GM13977 (cell line): Measurements from ENCODE around the gene SPSB3.

Source experiments
- DNase-seq: peaks from one replicate; pipeline ENCODE4 v3.0.0; 2012; ENCODE audit warnings: low spot score
- in situ Hi-C: fragments of 300-500 bp; cut with MboI; formaldehyde crosslinking; loops from one replicate; pipeline ENCODE4 v1.12.0; 2022; ENCODE audit warnings: low sequenced_read_pairs, low pct_unique_long_range_greater_than_20kb, mixed read lengths, inconsistent platforms; ENCODE audit not compliant: unreplicated experiment
- TF ChIP-seq, protein P1 (sequence below): IDR thresholded peaks from 2 replicates; pipeline ENCODE4 v1.5.1; 2012; ENCODE audit warnings: mild to moderate bottlenecking, control low read depth; ENCODE audit not compliant: insufficient read depth; ENCODE audit errors: extremely low read depth, missing control alignments

Gene SPSB3

DNA sequence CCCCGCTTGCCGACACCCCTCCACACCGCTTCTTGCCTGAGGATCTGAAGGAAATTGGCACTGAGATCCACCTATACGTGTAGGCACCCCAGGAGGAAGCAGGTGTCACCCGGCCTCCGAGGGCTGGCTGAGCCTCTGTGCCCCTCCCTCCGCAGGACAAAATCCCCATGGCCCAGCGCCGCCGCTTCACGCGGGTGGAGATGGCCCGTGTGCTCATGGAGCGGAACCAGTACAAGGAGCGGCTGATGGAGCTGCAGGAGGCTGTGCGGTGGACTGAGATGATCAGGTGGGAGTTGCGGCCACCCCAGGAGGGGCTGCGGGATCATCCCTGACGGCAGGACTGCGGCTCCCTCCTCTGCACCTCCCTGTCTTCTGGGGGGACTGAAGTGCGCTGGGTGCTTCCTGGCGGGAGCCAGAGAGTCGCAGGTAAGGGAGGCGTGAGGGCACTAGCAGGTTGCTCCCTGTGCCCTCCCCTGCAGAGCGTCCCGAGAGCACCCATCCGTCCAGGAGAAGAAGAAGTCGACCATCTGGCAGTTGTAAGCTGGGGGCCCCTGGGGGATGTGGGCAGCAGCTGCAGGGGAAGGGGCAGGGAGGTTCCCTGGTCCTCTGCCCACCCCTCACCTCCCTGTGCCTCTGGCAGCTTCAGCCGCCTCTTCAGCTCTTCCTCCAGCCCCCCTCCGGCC lies 20.0 kb downstream of the SPSB3 start:
- in situ Hi-C loops, result no loop called here
- TF ChIP-seq, protein P1, sequence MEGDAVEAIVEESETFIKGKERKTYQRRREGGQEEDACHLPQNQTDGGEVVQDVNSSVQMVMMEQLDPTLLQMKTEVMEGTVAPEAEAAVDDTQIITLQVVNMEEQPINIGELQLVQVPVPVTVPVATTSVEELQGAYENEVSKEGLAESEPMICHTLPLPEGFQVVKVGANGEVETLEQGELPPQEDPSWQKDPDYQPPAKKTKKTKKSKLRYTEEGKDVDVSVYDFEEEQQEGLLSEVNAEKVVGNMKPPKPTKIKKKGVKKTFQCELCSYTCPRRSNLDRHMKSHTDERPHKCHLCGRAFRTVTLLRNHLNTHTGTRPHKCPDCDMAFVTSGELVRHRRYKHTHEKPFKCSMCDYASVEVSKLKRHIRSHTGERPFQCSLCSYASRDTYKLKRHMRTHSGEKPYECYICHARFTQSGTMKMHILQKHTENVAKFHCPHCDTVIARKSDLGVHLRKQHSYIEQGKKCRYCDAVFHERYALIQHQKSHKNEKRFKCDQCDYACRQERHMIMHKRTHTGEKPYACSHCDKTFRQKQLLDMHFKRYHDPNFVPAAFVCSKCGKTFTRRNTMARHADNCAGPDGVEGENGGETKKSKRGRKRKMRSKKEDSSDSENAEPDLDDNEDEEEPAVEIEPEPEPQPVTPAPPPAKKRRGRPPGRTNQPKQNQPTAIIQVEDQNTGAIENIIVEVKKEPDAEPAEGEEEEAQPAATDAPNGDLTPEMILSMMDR, result no peak

DNA sequence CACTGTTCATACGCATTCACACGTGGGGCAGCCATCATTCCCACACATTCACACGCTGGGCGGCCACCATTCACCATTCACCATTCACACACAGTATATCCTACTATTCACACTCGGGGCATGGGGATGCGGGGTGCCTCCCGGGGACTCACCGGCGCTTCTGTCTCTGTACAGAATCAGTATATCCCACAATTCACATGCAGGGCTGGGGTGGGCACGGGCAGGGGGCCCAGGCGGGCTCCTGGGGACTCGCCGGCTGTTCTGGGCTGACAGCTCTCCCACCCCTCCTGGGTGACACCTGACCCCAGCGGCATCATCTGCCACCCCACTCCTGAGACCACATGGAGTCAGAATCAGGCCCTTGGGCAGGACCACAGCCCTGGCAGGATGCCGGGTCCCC lies 20.6 kb downstream of the SPSB3 start:
- TF ChIP-seq, protein P1, result no peak
- in situ Hi-C loops, result no loop called here
- no peak for DNase-seq

More for the DNA sequence above, 20.0 kb downstream of the SPSB3 start:
- DNase-seq, result no peak

DNA sequence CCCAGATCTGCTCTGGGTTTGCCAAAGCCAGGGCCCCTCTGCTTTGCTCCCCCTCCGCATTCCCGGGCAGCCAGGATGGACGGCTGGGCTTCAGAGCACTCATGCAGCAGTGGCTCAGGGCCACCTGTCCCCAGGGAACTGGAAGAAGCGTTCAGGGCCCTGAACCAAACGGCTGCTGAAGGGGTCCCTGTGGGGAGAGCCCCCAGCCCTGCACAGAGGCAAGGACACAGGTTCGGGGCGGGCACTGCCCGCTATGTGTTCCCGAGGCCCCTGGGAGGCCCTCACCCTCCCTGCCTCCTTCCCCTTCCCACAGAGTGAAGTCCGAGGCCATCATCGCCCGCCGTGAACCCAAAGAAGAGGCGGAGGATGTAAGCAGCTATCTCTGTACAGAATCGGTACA lies 21.5 kb downstream of the SPSB3 start:
- TF ChIP-seq, protein P1, result no peak
- no peak for DNase-seq
- in situ Hi-C loops, result no loop called here

DNA sequence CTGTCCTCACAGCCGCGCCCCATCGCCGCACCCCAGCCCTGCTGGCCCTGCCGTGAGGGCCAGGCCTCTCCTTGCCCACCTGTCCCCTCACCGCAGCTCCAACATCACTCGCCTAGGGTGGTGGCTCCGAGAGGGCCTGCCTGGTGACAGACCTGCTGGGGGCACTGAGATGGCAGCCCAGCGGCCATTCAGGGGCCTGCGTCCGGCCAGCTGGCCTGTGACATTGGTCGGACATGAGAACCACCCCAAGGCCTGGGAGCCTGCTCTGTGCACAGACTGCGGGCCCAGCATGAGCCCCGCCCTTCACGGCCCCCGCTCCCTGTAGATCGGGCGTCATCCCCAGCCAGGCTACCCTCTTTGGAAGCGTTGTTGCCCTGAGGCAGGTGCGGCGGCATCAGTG lies 22.9 kb downstream of the SPSB3 start:
- in situ Hi-C loops, result no loop called here
- TF ChIP-seq, protein P1, result no peak
- no peak for DNase-seq

DNA sequence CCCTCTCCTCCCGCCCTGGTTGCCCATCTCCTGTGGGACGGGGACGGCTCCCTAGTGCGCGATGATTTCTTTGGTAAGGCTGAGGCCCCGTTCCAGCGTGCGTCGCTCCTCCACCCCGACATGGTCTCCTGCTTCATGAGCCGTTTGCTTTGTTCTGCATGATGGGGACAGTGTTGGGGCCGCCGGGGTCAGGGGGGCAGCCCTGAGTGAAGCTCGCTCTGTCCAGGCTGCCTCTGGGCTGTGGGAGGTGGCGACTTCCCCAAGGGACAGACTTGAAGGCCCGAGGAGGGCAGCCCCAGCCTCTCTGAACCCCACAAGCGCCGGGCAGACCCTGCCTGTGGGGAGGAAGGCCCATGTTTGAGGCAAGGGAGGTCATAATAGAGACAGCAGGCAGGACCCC lies 23.4 kb downstream of the SPSB3 start:
- TF ChIP-seq, protein P1, result no peak
- in situ Hi-C loops, result no loop called here
- no peak for DNase-seq

DNA sequence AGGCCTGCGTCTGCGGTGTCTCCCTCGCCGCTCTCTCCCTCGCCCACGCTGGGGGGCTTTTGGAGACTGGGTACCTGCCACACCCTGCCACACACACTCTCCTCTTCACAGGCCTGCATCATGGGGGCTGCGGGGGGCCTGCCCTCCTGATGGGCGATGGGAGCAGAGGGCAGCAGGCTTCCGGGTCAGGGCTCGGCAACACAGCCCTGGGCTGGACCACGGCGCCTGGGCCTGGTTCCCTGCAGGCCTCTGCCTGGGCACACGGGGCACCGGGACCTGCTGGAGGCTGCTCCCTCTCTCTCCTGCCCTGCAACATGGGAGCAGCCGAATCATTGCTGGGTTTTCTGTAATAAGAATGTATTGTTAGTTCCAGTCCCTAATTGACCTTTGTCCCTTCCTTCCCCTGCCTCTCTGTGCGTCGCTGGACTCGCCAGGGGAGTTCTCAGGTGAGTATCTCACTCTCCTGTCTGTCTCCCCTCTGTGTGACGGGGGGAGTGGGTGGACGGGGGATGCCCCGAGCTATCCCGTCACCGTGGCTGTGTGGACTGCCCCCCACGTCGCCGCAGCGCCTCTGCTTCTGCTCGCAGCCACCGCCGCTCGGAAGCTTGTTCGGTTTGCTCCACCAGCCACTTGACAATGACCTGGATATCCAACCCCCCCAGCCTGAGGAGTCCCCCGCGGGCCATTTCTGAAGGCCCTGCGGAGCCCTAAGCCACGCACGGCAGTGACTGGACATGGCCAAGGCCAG lies 24.5 kb downstream of the SPSB3 start:
- no peak for DNase-seq
- TF ChIP-seq, protein P1, result no peak
- in situ Hi-C loops, result no loop called here
